GM19463 (cell line): ENCODE results near the gene SUCLG1.
"Not testable (repeated sequence)": the region's sequence is repeated elsewhere in the genome, so short reads cannot be mapped to it uniquely, and the experiment has no call there.

Experiments
- ATAC-seq: cut with Tn5 transposase; IDR thresholded peaks from one replicate; pipeline ENCODE4 v1.9.1; 2021; ENCODE audit warnings: mild to moderate bottlenecking, moderate library complexity; ENCODE audit not compliant: unreplicated experiment

The SUCLG1 gene

DNA sequence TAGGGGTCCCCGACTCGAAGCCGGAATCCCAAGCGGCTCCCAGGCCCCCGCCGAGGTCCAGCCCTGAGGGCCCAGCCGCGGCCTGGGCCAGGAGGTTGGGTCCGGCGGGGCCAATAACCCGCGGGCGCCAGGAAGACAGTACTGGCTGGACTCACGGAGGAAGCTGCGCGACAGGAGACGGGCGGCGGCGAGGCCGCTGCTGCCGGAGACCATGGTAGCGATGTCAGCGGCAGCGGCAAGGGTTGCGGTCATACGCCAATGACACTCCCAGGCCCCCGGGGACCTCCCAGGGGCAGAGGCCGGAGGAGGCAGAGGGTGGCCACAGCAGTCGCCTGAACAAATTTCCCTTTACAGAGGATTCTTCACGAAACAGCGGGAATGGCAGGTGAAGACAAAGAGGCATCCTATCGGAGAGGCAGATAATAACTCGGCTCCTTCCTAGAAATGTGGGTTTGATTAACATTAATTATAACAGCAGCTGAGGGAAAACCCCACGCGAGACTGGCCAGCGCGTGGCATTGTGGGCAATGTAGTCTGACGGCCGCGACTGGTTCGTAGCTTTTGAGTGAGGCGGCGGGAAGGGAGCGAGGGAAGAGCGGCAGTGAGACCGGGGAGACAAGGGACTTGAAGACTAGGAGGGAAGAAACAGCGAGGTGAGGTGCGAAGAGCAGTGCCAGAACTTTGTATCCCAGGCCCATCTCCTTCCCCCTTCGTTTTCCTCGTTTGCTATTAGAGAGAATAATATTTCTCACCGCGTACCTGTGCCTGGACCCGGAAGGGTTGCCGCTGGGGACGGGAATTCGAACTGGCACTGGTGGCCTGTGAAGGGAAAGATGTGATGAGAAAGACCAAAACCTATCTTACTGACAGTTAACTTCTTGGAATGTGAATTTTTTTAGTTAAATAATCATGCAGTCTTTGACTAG lies at the start of gene SUCLG1:
TSS of gene SUCLG1 (minus strand) at position 263 of the 926 bp plus-strand sequence. CDS start at position 252, 11 bp downstream.
- ATAC-seq = peak; percentile 92

DNA sequence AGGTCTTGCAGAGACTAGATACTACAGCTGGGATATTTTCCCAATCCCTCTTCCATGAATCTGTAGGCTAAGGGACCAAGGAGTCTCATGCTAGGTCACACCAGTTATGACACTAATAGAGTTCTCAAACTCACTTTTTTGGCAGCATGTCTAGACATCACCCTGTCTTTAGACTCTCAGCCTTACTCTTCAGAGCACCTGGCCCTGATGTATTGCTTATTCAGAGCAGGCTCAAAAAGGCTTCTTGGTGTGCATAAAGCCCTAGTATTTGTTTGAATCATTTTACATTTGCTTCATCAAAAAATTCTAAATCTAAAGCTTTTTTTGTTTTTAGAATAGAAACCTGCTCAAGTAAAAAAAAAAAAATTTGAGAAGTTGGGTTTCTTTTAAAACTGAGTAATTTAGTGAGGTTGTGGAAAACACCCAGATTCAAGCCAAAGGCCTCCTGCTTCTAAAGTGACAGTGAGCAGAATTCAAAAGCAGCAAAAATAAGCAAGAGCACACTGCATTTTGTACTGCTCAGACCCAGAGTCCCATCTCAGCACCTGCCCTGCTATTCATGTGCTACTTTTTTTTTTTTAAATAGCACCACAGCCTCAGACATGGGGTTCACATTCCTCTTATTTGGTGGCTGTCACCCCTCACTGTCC lies 39.2 kb upstream of the SUCLG1 start:
- no peak for ATAC-seq

DNA sequence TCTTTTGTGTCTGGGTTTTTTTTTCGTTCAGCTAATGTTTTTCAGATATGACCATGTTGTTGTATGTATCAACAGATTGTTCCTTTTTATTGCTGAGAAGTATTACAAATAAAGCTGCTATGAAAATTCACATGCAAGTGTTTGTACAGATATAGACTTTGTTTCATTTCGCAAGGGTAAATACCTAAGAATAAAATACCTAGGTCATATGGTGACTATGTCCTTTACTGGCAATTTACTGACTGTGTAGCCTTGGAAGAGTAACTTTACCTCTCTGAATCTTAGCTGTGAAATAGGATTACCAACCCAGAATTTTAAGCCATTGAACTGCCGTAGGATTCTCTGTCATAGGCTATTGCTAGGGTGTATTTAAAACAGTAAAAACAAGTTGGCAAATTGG lies 38.2 kb upstream of the SUCLG1 start:
- no peak for ATAC-seq

- no peak for ATAC-seq
Measured at GRCh38 chr2:84496386-84496785, 37.3 kb upstream of the SUCLG1 start.

DNA sequence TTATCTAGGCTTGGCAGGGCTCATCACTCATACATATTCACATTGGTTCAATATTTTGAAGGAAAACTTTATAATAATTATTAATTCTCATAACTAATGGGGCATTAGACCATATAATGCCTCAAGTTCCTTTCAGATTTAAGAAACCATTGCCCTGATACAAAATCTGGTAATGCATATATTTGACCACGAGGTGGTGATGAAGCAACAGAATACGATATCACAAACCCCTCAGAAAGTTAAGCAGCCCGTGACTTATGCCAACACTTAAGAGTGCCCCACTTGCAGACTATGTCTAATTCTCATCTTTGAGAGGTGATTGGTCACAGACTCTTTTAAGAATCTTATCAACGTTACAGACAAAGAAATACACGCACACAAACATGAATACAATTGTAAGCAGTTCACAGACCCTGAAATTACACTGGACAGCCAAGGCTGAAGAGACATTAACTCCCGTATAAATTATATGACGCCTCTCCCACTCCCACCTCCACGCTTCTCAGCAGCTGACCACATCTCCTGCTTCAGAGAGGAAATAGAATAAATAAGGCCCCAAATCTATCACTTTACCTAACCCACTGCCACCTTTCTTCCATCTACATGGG lies 36.6 kb upstream of the SUCLG1 start:
- peak; percentile 81 for ATAC-seq

GRCh38 chr2:84494070-84494469 lies 35.0 kb upstream of the SUCLG1 start:
- ATAC-seq = no peak

GRCh38 chr2:84493514-84493913 lies 34.4 kb upstream of the SUCLG1 start:
- no peak for ATAC-seq

DNA sequence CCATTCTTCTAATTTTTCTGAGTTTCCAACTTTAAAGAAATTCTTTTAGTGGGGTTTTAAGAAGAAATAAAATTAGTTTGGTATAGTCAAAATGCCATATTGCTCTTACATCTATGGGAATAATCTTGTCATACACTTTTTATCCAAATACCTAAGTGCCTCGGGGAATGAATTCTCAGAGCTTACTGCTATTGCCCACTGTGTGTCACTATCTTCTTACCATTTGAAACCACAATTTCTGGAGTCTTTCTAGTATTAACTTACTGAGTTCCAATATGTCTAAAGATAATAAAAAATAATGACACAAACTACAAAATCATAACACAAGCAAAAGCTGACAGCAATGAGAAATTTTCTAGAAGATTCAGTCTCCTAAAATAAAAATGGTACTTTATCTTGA lies 33.5 kb upstream of the SUCLG1 start:
- ATAC-seq = no peak

GRCh38 chr2:84491741-84492140 lies 32.7 kb upstream of the SUCLG1 start:
- no peak for ATAC-seq

GRCh38 chr2:84491256-84491655 lies 32.2 kb upstream of the SUCLG1 start:
- no peak for ATAC-seq

GRCh38 chr2:84487298-84487996 lies 28.4 kb upstream of the SUCLG1 start:
- no peak for ATAC-seq

DNA sequence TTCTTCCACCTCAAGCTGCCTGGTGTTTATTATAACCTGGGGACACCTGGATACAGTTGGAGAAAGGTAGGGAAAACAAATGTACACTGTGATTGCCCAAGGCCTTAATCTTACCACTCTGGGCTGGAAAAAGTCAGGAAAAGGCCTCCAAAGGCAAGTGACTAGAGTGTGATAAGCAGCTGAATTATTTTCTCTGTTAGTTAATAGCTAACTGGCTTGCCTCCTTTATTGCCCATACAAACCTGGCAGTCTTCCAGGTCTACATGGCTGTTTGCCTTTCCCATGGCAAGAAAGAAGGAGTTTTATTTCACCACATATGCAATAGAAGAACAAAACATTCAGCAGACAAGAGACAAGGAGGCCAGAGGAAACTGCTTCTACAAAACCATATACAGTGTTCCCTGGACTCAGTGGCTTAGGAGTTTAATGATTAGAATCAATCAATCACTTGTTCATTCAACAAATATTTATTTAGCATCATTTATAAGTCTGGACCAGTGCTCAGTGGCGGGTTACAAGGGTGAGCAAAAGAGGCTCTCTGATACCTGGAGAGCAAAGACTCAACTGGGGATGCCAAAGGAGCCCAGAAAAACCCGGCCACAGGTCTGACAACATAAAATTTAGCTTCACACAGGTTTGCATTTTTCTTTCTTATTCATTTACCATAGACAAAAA lies 27.5 kb upstream of the SUCLG1 start:
- ATAC-seq = no peak

- ATAC-seq = no peak
Measured at GRCh38 chr2:84483320-84483719, 24.2 kb upstream of the SUCLG1 start.

DNA sequence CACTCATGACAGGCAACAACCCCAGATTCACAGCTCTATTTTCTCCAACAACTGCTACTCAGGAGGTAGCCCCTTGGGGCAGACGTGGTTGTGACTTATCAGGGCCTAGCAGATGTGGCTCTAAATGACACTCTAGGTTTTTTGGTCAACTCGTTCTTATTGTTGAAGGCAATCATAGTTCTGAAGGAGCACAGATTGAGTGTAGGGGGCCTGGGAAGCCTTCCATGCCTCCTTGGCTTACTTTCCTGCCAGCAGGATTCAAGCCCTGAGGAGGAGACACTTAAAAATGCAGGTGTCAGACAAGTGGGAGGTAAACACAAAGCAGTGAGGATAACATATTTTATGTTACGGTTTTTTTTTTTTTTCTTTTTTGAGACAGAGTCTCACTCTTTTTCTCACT lies 23.5 kb upstream of the SUCLG1 start:
- ATAC-seq = no peak

DNA sequence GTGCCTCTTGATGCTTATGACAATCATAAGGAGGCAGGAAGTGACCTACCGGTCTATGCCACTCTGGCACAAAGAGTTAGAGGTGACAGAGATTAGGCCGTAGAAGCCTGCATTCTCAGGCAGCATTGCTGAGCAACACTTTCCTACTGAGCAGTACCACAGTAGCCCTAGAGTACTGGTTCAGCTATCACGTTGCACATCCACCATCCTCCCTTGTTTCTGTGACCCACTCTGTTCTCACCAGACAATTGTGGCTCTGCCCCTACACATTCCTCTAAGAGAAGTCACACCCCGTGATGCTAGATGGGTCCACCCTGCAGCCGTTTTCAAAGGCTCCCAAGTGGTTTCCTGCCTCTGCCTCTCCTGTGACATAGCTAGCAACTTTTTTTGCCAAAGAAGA lies 22.6 kb upstream of the SUCLG1 start:
- ATAC-seq = no peak

- ATAC-seq = no peak
Measured at GRCh38 chr2:84478867-84479266, 19.8 kb upstream of the SUCLG1 start.

DNA sequence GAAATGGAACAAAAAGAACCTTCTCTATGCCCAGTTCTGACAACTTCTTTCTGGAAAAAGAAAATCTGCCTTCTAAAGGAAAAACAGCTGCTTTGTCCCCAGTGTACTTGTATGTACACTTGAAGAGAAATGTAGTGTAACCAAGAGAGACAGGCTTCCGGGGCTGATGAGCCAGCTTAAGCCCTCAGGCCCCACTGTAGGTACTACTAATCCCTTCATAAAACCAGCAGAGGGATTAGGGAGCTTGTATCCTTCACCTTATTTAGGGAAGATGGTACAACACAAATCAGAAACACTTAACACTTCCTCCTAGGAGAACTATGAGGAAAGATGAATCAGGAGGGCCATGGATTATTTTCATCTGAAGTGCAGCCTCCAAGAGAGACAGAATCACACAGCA lies 18.8 kb upstream of the SUCLG1 start:
- ATAC-seq = no peak

DNA sequence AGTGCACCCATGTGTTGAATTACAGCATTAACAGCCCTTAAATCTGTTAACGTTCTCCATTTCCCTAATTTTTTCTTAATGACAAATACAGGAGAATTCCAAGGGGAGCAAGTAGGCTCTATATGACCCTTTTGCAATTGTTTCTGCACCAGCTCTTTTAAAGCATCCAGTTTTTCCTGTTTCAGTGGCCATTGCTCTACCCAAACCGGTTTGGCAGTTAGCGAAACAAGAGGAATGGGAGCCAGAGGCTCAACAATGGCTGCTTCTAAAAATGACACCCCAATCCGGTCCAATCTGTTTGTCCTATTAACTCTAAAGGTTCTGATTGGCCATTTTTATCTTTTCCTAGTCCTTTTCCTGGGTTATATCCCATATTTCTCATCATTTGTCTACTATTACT lies 15.1 kb upstream of the SUCLG1 start:
- ATAC-seq = no peak

GRCh38 chr2:84472856-84473565 lies 13.9 kb upstream of the SUCLG1 start:
- ATAC-seq = no peak

DNA sequence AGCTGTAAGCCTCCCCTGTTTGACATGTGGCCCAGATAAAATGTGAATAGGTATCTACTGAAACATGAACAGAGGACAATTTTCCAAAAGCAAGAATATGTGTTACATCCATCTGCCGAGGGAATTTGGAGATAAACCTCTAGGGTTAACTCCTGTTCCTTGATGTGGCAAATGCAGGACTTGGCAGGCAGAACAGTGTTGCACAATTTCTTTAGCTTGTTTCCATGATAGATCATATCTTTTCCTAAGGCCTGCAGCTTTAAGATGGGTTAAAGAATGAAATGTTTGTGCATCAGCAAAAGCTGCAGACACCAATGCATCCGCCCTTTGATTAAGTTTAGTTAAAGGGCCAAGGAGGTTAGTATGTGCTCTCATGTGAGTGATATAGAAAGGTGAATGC lies 13.3 kb upstream of the SUCLG1 start:
- ATAC-seq = not testable (repeated sequence)
